Right lobe of liver (tissue), 4 donors: ENCODE results near the gene ZDHHC14.

Experiments used
- POLR2A ChIP-seq: fragments of 450-650 bp; IDR thresholded peaks from one replicate; pipeline ENCODE4 v1.6.1; 2017; ENCODE audit warnings: antibody characterized with exemption, mild to moderate bottlenecking
- TF ChIP-seq, protein P1 (sequence below), 4 donors: fragments of 200-600 bp in 3 of 4; fragments of 450-650 bp in 1 of 4; IDR thresholded peaks; one replicate each; pipeline versions ENCODE4 v1.5.1 to v1.8.0; 2016 to 2022; ENCODE audit warnings: antibody characterized with exemption in 4 of 4, mild to moderate bottlenecking in 2 of 4
- donor health status: DM: no; HTN: no; CAD: no.
- donor health status: DM: no; HTN: no; CAD: no.
- donor health status: DM: no; HTN: yes; CAD: no.

DNA sequence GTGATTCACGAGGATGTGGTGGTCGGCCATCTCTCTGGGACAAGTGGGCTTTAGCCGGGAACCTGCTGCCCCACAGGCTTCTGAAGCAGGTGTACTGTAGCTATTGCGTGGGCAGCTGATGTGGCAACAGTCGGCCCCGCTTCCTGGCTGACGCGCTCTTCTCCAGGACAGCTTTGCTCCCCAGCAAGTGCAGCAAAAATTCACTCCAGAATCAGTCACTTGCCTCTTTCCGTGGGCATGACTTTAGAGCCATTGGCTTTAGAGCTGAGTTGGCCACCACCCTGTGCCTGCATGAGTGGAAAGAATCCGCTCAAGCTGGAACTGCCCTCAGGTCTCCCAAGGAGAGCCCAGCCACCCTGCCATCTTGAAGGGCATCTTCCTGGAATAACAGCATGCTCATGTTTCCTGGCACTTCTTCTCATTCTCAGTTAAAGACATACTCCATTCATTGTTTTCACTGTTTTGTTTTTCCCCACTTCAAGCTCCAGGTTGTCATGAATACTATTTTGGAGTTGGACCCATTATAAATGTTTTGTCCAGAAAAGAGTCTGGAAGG lies 178.3 kb downstream of the ZDHHC14 start:
- TF ChIP-seq, protein P1, sequence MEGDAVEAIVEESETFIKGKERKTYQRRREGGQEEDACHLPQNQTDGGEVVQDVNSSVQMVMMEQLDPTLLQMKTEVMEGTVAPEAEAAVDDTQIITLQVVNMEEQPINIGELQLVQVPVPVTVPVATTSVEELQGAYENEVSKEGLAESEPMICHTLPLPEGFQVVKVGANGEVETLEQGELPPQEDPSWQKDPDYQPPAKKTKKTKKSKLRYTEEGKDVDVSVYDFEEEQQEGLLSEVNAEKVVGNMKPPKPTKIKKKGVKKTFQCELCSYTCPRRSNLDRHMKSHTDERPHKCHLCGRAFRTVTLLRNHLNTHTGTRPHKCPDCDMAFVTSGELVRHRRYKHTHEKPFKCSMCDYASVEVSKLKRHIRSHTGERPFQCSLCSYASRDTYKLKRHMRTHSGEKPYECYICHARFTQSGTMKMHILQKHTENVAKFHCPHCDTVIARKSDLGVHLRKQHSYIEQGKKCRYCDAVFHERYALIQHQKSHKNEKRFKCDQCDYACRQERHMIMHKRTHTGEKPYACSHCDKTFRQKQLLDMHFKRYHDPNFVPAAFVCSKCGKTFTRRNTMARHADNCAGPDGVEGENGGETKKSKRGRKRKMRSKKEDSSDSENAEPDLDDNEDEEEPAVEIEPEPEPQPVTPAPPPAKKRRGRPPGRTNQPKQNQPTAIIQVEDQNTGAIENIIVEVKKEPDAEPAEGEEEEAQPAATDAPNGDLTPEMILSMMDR (IDR thresholded peaks at IDR 0.05), result no peak
- no peak for TF ChIP-seq POLR2A
